Endometrial microvascular endothelial cells (primary cell): ENCODE measurements around the gene PLPP2. TPM values are rescaled to one million over a fixed set of nuclear protein-coding genes. Genes with fewer than 3 reads are reported as not detected.

Source experiments
- in situ Hi-C: cut with HindIII; loops from 2 replicates; pipeline ENCODE4 v1.10.0; 2017; ENCODE audit warnings: low sequenced_read_pairs, low pct_unique_long_range_greater_than_20kb; ENCODE audit errors: inconsistent ontology term
- total RNA-seq: library from RNA; depleted of rRNA; stranded (reverse); fragments of >200 nt; gene quantifications from one replicate; pipeline ENCODE4 v1.2.3, GENCODE V29; 2015; ENCODE audit errors: inconsistent ontology term

Gene PLPP2
- total RNA-seq, 1 donor from 2014 or later: 98.2 TPM

- in situ Hi-C loops: no loop called here
These were observed 4.6 kb upstream of the PLPP2 start for GRCh38 chr19:295687-296370.

GRCh38 chr19:294946-295686, 3.9 kb upstream of the PLPP2 start:
- in situ Hi-C loops: no loop called here

GRCh38 chr19:294341-294945, 3.2 kb upstream of the PLPP2 start:
- in situ Hi-C loops: no loop called here

DNA sequence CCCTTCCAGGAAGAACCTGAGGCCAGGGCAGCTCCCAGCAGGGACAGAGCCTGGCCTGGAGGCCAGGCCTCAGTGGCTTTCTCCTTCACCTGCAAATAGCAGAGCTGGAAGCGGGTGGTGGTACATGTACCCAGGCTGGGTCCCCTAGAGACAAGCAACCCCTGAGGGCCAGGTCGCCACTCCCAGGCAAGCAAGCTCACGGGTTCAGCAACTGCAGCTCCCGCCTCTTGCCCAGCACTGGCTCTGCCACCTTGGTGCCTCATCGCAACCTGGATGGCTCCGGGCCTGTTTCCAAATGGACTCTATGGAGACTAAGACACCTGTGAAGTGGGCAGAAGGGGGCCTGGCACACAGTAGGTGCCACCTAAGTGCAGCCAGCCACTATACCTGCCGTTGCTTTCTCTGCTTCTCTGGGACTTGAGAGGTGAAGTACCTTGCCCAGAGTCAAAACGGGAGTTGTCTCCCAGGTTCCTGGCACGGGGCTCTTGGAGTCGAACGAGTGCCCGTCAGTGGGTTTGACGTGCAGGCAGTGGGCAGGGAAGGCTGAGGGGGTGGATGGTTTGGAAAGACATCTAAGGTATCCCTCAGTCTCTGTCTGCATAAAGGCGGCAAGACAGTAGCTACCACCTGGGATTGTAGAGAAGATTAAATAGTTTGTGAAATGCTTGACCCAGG, 2.4 kb upstream of the PLPP2 start:
- in situ Hi-C loops: no loop called here

DNA sequence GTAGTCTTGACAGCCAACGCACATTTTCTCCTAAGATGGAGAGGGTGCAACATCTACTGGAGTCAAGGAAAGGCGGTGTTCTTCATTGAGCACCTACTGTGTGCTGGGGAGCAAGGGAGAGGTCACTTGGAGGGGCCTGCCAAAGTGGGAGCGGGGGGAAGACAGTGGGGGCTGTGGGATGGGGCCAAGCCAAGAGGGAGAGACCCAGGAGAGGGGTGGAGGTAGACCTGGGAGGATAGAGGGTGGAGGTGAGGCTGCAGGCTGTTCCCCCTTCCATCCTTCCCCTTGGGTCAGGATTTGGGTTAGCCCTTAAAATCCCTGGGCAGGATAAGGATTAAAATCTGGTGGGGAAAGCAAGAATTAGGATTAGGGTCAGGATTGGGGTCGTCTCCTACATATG, 1.7 kb upstream of the PLPP2 start:
- in situ Hi-C loops: no loop called here

- in situ Hi-C loops: no loop called here
These were observed 1.2 kb upstream of the PLPP2 start for GRCh38 chr19:292281-292884.

- in situ Hi-C loops: no loop called here
These were observed 518 bp upstream of the PLPP2 start for GRCh38 chr19:291561-292280.

- in situ Hi-C loops: no loop called here
These were observed 714 bp downstream of the PLPP2 start for GRCh38 chr19:290372-291005.

GRCh38 chr19:289651-290371, 1.4 kb downstream of the PLPP2 start:
- in situ Hi-C loops: no loop called here

GRCh38 chr19:288911-289310, 2.3 kb downstream of the PLPP2 start:
- in situ Hi-C loops: no loop called here

- in situ Hi-C loops: no loop called here
These were observed 3.8 kb downstream of the PLPP2 start for GRCh38 chr19:287381-287871.

- in situ Hi-C loops: no loop called here
These were observed 7.8 kb downstream of the PLPP2 start for GRCh38 chr19:283395-283794.

- in situ Hi-C loops: no loop called here
These were observed 8.7 kb downstream of the PLPP2 start for GRCh38 chr19:282501-282900.

DNA sequence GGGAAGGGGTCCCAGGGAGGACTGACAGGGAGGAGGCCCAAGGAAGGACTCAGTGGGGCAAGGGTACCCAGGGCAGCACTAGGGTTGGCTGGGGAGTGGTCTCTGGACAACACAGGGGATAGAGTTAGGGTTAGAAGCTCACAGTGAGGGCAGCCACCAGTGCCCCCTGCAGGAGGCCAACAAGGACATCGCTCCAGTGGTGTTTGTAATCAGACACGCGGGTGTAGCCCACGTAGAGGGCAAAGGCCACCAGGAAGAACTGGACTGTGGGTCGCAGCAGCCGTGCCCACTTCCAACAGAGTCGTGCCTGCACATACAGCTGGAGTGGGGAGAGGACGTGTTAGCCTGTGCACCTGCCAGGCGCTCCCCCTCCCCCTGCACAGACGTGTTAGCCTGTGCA, 9.2 kb downstream of the PLPP2 start:
- in situ Hi-C loops: no loop called here

- in situ Hi-C loops: no loop called here
These were observed 9.9 kb downstream of the PLPP2 start for GRCh38 chr19:281156-281853.

DNA sequence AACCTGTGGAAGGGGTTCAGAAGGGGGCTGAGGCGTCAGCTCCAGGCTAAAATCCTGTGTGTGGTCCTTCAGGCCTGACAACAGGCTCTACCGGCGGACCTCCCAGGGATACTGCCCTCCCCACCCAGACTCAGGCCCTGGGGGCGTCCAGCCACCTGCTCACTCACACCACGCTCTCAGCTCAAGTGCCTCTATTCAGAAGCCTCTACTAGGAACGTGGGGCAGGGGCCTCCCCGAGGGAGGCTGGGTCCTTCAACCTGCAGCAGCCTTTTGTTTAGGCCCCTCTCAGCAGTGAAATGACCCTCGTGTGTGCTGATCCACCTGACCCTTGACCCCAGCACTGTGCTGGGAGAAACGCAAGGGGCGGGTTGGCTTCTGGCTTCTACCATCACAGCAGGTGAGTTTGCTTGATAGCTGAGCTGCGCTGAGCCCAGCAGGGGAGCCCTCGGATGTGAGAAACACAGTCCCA, 10.6 kb downstream of the PLPP2 start:
- in situ Hi-C loops: no loop called here

DNA sequence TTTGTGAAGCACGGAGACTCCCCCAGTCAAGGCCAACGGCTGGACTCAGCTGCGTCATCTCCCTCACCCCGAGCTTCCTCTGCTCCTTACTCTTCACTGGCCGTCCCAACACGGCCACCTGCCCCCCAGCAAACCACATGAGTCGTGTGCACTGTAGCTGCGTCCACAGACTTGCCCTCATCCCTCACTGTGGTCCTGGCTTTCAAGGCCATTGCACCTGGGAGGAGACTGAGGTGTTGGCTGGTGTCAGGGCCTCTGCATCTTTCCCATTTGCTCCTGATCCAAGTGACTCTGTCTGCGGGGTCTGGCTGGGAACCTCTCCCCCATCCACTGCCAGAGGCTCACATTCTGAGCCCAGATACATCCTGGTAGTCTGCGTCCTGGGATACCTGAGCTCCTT, 11.5 kb downstream of the PLPP2 start:
- in situ Hi-C loops: no loop called here
